Measurements from ENCODE around the gene SLIT1.

DNA sequence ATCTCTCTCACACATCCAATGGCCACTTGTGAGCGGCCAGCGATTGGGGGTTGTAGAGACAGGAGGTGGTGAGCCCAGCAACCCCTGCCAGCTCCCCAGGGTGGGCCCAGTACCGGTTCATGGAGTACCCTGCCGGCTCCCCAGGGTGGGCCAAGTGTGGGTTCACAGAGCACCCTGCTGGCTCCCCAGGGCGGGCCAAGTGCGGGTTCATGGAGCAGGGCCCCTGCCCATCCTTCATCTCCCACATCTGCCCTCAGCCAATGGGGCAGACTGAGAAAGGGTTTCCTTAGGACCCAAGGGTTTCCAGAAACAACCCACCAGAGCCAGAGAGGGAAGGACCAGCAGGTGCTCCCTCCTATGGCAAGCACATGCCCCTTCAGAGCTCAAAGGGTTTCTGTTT lies 21.4 kb upstream of the SLIT1 start:
- TF ChIP-seq POLR2AphosphoS5 (IDR thresholded peaks at IDR 0.05; ENCODE audit: low read depth, low read length) (no peak), TAF1 (IDR thresholded peaks at IDR 0.05; ENCODE audit: borderline replicate concordance, insufficient read depth, low read length) (no peak), SIN3A (IDR thresholded peaks at IDR 0.05; ENCODE audit: borderline replicate concordance, insufficient read depth, low read length) (no peak), FOXP2 (optimal IDR thresholded peaks at IDR 0.05; ENCODE audit: borderline replicate concordance, extremely low read depth, extremely low read length, insufficient read depth) (no peak)
- TF ChIP-seq, protein P1, sequence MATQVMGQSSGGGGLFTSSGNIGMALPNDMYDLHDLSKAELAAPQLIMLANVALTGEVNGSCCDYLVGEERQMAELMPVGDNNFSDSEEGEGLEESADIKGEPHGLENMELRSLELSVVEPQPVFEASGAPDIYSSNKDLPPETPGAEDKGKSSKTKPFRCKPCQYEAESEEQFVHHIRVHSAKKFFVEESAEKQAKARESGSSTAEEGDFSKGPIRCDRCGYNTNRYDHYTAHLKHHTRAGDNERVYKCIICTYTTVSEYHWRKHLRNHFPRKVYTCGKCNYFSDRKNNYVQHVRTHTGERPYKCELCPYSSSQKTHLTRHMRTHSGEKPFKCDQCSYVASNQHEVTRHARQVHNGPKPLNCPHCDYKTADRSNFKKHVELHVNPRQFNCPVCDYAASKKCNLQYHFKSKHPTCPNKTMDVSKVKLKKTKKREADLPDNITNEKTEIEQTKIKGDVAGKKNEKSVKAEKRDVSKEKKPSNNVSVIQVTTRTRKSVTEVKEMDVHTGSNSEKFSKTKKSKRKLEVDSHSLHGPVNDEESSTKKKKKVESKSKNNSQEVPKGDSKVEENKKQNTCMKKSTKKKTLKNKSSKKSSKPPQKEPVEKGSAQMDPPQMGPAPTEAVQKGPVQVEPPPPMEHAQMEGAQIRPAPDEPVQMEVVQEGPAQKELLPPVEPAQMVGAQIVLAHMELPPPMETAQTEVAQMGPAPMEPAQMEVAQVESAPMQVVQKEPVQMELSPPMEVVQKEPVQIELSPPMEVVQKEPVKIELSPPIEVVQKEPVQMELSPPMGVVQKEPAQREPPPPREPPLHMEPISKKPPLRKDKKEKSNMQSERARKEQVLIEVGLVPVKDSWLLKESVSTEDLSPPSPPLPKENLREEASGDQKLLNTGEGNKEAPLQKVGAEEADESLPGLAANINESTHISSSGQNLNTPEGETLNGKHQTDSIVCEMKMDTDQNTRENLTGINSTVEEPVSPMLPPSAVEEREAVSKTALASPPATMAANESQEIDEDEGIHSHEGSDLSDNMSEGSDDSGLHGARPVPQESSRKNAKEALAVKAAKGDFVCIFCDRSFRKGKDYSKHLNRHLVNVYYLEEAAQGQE (IDR thresholded peaks at IDR 0.05; ENCODE audit: insufficient read depth in 1 of 2, low read depth in 2 of 2, low read length in 2 of 2): no peak
